ENCODE results near the gene ANKLE1. TPM values are rescaled to one million over a fixed set of nuclear protein-coding genes. Genes with fewer than 3 reads are reported as not detected.

Gene ANKLE1
- total RNA-seq, 1 donor from 2014 or later = 17.3 TPM

DNA sequence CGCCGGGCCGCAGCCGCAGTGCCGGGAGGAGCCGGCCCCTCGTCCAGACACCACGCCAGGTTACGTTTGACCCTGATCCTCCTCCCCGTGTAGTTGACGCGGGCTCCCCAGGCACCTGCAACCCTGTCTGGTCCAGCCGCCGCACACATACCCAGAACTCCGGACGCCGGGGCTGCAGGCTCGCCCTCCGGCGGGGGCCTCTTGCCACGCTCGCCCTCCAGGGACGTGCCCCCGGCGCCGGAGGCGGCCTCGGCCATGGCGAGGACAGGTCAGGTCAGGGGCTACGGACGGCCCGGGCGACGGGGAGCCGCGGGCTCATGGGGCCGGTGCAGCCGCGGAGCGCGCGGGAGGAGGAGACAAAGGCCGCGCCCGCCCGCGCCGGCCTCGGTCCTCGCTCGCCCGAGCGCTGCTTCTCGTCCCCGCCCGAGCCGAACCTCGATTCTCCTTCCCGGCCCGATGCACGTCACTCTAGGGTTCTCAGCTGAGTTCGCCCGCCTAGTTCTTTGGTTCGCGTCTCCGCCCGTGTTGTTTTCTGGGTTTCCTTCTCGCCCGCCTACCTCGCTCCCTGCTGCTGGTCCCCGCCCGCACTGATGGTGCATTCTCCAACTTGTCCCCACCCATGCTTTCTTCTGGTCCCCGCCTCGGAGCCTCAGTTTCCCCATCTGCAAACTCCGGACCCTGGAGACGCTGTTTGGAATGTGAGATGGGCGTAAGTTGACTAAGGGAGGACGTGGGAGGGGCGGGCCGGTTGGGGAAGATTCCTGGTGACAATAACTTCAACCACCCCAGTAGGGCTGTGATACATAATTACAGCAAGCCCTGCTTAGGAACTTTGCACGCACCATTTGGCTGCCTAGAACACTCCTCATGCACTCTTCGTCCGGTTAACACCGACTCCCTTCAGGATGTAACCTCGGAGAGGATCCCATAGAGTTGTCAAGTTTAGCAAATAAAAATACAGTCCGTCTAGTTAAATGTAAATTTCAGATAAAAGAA, 53.0 kb downstream of the ANKLE1 start, which contains the start of gene ANO8:
ANO8 (minus strand) TSS at position 442 of the 996 bp plus-strand sequence; CDS start at position 257, 185 bp downstream.
- H3K27ac Mint-ChIP-seq = peak within 1 kb of the TSS; percentile 73
- H3K4me3 Mint-ChIP-seq = peak within 1 kb of the TSS; percentile 82
- DNase-seq = peak; percentile 99
- no peaks in the 10 kb centered on the region for H3K9me3 Mint-ChIP-seq
- H3K36me3 Mint-ChIP-seq (ENCODE audit: low read depth) = peaks cover 12% of the 10 kb centered on the region
- peaks cover 34% of the 10 kb centered on the region for H3K4me1 Mint-ChIP-seq
- H3K27me3 Mint-ChIP-seq = peaks cover 9% of the 10 kb centered on the region
- intact Hi-C loops (cut with micrococcal nuclease) = loop anchor here (1.0 kb wide), 2 partner anchors 25 to 42 kb away; partner anchors contain the start of gene DDA1

DNA sequence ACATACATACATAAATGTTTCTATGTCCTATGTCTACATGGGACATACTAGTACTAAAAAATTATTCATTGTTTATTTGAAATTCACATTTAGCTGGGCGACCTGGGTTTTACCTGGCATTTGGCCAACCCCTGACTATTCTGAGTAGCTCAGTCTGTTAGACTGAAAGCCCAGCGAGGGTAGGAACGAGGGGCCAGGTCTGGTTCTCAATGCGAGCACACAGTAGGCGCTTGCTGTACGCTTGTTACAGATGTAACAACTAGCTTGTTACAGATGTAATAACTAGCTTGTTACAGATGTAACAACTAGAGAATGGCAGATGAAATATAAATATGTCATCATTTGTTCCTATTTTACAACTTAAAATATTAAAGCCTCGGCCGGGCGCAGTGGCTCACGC, 53.9 kb downstream of the ANKLE1 start:
- no peaks in the 10 kb centered on the region for H3K9me3 Mint-ChIP-seq
- peak overlapping the region; percentile 21 for H3K4me3 Mint-ChIP-seq
- peaks cover 12% of the 10 kb centered on the region for H3K36me3 Mint-ChIP-seq (ENCODE audit: low read depth)
- intact Hi-C loops (cut with micrococcal nuclease) = no loop called here
- H3K27me3 Mint-ChIP-seq = peaks cover 3% of the 10 kb centered on the region
- H3K27ac Mint-ChIP-seq = no peak overlapping the region
- peak; percentile 60 for DNase-seq
- peaks cover 30% of the 10 kb centered on the region for H3K4me1 Mint-ChIP-seq

Other genes starting within 250 kb of the ANKLE1 start
- gene HAUS8, start 206.4 kb upstream of the ANKLE1 start, total RNA-seq = 32.5 and 35.0 TPM in 2 replicates
- gene MYO9B, start 206.1 kb upstream of the ANKLE1 start, total RNA-seq = 120 TPM in 2 replicates
- gene USE1, start 66.5 kb upstream of the ANKLE1 start, total RNA-seq = 29.8 and 31.3 TPM in 2 replicates
- 17.8 and 23.0 TPM in 2 replicates for gene OCEL1, start 55.7 kb upstream of the ANKLE1 start, total RNA-seq
- 15.0 and 16.5 TPM in 2 replicates for gene NR2F6, start 36.0 kb upstream of the ANKLE1 start, total RNA-seq
- gene USHBP1, start 17.2 kb upstream of the ANKLE1 start, total RNA-seq = 0.30 and 0.38 TPM in 2 replicates
- gene BABAM1, start 14.5 kb upstream of the ANKLE1 start, total RNA-seq = 127 TPM in 2 replicates
- 5.6 and 6.5 TPM in 2 replicates for gene ABHD8, start 21.5 kb downstream of the ANKLE1 start, total RNA-seq
- gene MRPL34, start 24.0 kb downstream of the ANKLE1 start, total RNA-seq = 101 and 103 TPM in 2 replicates
- gene DDA1, start 27.7 kb downstream of the ANKLE1 start, total RNA-seq = 37.9 and 38.2 TPM in 2 replicates
- gene ANO8, start 53.0 kb downstream of the ANKLE1 start, total RNA-seq = 6.6 and 7.1 TPM in 2 replicates
- 69.9 and 70.3 TPM in 2 replicates for gene GTPBP3, start 55.7 kb downstream of the ANKLE1 start, total RNA-seq
- gene PLVAP, start 95.4 kb downstream of the ANKLE1 start, total RNA-seq = not detected in 2 replicates
- gene CCDC194, start 112.3 kb downstream of the ANKLE1 start, total RNA-seq = 2.6 and 3.1 TPM in 2 replicates
- gene BST2, start 123.7 kb downstream of the ANKLE1 start, total RNA-seq = 151 and 153 TPM in 2 replicates
- gene MVB12A, start 138.1 kb downstream of the ANKLE1 start, total RNA-seq = 40.3 and 45.8 TPM in 2 replicates
- gene TMEM221, start 166.8 kb downstream of the ANKLE1 start, total RNA-seq = not detected in 2 replicates
- gene NXNL1, start 179.0 kb downstream of the ANKLE1 start, total RNA-seq = not detected in 2 replicates
- 1.8 and 2.5 TPM in 2 replicates for gene SLC27A1, start 188.6 kb downstream of the ANKLE1 start, total RNA-seq
- gene PGLS, start 229.7 kb downstream of the ANKLE1 start, total RNA-seq = 64.8 and 73.7 TPM in 2 replicates

Data from activated CD4-positive, alpha-beta T cell treated with anti-CD3 and anti-CD28 coated beads, Interleukin-2, amount 10 ng/mL, durations not matched to agents 24 days and 14 days (primary cell).